GM13977 (cell line): ENCODE measurements around the gene THRB.

Experiments
- DNase-seq: peaks from one replicate; pipeline ENCODE4 v3.0.0; 2012; ENCODE audit warnings: low spot score
- CTCF ChIP-seq: IDR thresholded peaks from 2 replicates; pipeline ENCODE4 v1.5.1; 2012; ENCODE audit warnings: mild to moderate bottlenecking, control low read depth; ENCODE audit not compliant: insufficient read depth; ENCODE audit errors: extremely low read depth, missing control alignments
- in situ Hi-C: fragments of 300-500 bp; cut with MboI; formaldehyde crosslinking; loops from one replicate; pipeline ENCODE4 v1.12.0; 2022; ENCODE audit warnings: low sequenced_read_pairs, low pct_unique_long_range_greater_than_20kb, mixed read lengths, inconsistent platforms; ENCODE audit not compliant: unreplicated experiment

Gene THRB

GRCh38 chr3:24370352-24371090 lies 124.1 kb downstream of the THRB start:
- TF ChIP-seq CTCF: no peak
- in situ Hi-C loops: no loop called here
- no peak for DNase-seq

GRCh38 chr3:24368605-24369004 lies 126.0 kb downstream of the THRB start:
- no peak for DNase-seq
- TF ChIP-seq CTCF: no peak
- in situ Hi-C loops: no loop called here

GRCh38 chr3:24367664-24368264 lies 126.9 kb downstream of the THRB start:
- no peak for DNase-seq
- in situ Hi-C loops: no loop called here
- no peak for TF ChIP-seq CTCF

- DNase-seq: no peak
- no peak for TF ChIP-seq CTCF
- in situ Hi-C loops: no loop called here
Measured at GRCh38 chr3:24367216-24367615, 127.4 kb downstream of the THRB start.

GRCh38 chr3:24365168-24365567 lies 129.5 kb downstream of the THRB start:
- TF ChIP-seq CTCF: no peak
- in situ Hi-C loops: no loop called here

GRCh38 chr3:24364359-24364758 lies 130.3 kb downstream of the THRB start:
- in situ Hi-C loops: no loop called here
- no peak for DNase-seq
- TF ChIP-seq CTCF: no peak

More at GRCh38 chr3:24365168-24365567, 129.5 kb downstream of the THRB start:
- no peak for DNase-seq
